Caco-2 (cell line): Measurements from ENCODE around the gene CLEC4C. TPM values are rescaled to one million over a fixed set of nuclear protein-coding genes. Genes with fewer than 3 reads are reported as not detected.

ENCODE experiments used
- BruUV-seq: library from RNA; stranded (reverse); fragments of 400-500 nt; replicated peaks from 2 replicates; lab custom pipeline; 2021; lab: Mats Ljungman, UMichigan
- CTCF ChIA-PET: fragments of 300-600 bp; sonication (Branson Sonifier 250); formaldehyde crosslinking; loops from one replicate; lab custom pipeline; 2022; ENCODE audit warnings: antibody characterized with exemption; lab: Charles Lee
- POLR2A ChIA-PET: fragments of 300-600 bp; sonication (Branson Sonifier 250); formaldehyde crosslinking; loops from one replicate; lab custom pipeline; 2022; ENCODE audit warnings: antibody characterized with exemption; lab: Charles Lee
- DNase-seq, 2 experiments: peaks; one replicate each; pipeline versions ENCODE4 v3.0.0 to v3.0.0-alpha.2; 2020 to 2022
- H3K27me3 ChIP-seq: replicated peaks from 2 replicates; pipeline ENCODE4 v1.6.0; 2011; ENCODE audit warnings: low read length; ENCODE audit not compliant: control insufficient read depth, insufficient read depth
- H3K36me3 ChIP-seq: 2 replicates; pipeline ENCODE4 v1.5.1; 2011; ENCODE audit warnings: low read length; ENCODE audit not compliant: control insufficient read depth, insufficient read depth
- H3K4me1 ChIP-seq: fragments of 250-450 bp; sonication (Bioruptor Pico); 2 replicates; pipeline ENCODE4 v1.5.1; 2020; ENCODE audit warnings: mild to moderate bottlenecking
- H3K4me3 ChIP-seq: 2 replicates; pipeline ENCODE4 v1.5.1; 2011; ENCODE audit warnings: low read depth, mild to moderate bottlenecking, control low read depth, low read length
- H3K9me3 ChIP-seq: fragments of 250-450 bp; sonication (Bioruptor Pico); 2 replicates; pipeline ENCODE4 v1.5.1; 2020; ENCODE audit warnings: mild to moderate bottlenecking, moderate library complexity
- H3K27ac Mint-ChIP-seq: one replicate; pipeline ENCODE4 v1.8.0; 2022; ENCODE audit warnings: mixed read lengths; ENCODE audit not compliant: unreplicated experiment
- H3K27me3 Mint-ChIP-seq: one replicate; pipeline ENCODE4 v1.8.0; 2022; ENCODE audit warnings: mixed read lengths; ENCODE audit not compliant: insufficient read depth, unreplicated experiment
- H3K36me3 Mint-ChIP-seq: one replicate; pipeline ENCODE4 v1.8.0; 2022; ENCODE audit warnings: mild to moderate bottlenecking, mixed read lengths; ENCODE audit not compliant: insufficient read depth, unreplicated experiment
- H3K4me1 Mint-ChIP-seq: one replicate; pipeline ENCODE4 v1.8.0; 2022; ENCODE audit warnings: low read depth, mixed read lengths; ENCODE audit not compliant: unreplicated experiment
- H3K4me3 Mint-ChIP-seq: one replicate; pipeline ENCODE4 v1.8.0; 2022; ENCODE audit warnings: mild to moderate bottlenecking, moderate library complexity, mixed read lengths; ENCODE audit not compliant: unreplicated experiment
- H3K9me3 Mint-ChIP-seq: one replicate; pipeline ENCODE4 v1.8.0; 2022; ENCODE audit warnings: mixed read lengths; ENCODE audit not compliant: unreplicated experiment
- CTCF ChIP-seq, 2 experiments: fragments of 200-600 bp in 1 of 2; IDR thresholded peaks; 1 replicate in 1 of 2; 2 replicates in 1 of 2; pipeline versions ENCODE4 v1.5.1 to v1.8.0; 2011 to 2022; ENCODE audit warnings: antibody characterized with exemption in 1 of 2, control low read depth in 1 of 2, inconsistent platforms in 1 of 2, low read depth in 1 of 2, low read length in 1 of 2, mild to moderate bottlenecking in 1 of 2, moderate library complexity in 1 of 2; ENCODE audit not compliant: insufficient read depth in 1 of 2, severe bottlenecking in 1 of 2, unreplicated experiment in 1 of 2
- intact Hi-C: fragments of 100-400 bp; cut with micrococcal nuclease; formaldehyde crosslinking; loops from one replicate; pipeline ENCODE4 v1.10.0; 2022; ENCODE audit not compliant: unreplicated experiment
- total RNA-seq: library from RNA; stranded (reverse); gene quantifications from 2 replicates; pipeline ENCODE4 v1.2.3, GENCODE V29; 2022

The CLEC4C gene
- total RNA-seq, 1 experiment from 2014 or later = not detected

DNA sequence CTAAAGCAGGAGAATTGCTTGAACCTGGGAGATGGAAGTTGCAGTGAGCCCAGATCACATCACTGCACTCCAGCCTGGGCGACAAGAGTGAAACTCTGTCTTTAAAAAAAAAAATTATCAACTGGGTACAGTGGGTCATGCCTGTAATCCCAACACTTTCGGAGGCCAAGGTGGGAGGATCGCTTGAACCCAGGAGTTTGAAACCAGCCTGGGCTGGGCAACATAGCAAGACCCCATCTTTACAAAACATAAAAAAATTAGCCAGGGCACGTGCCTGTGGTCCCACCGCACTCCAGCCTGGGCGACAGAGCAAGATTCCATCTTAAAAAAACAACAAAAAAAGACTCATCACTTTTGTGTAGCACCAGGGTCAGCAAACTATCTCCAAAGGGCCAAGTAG is 34.9 kb upstream of the CLEC4C start:
- Mint-ChIP-seq H3K27ac (no peak overlapping the region), H3K27me3 (no peaks in the 10 kb centered on the region), H3K36me3 (no peaks in the 10 kb centered on the region), H3K4me1 (peaks cover 7% of the 10 kb centered on the region), H3K4me3 (no peak overlapping the region), H3K9me3 (no peaks in the 10 kb centered on the region)
- H3K9me3 ChIP-seq = no peaks in the 10 kb centered on the region
- H3K36me3 ChIP-seq = no peaks in the 10 kb centered on the region
- POLR2A ChIA-PET = no interaction called here
- no peak for DNase-seq
- no peak overlapping the region for H3K4me3 ChIP-seq
- CTCF ChIA-PET = no interaction called here
- H3K27me3 ChIP-seq = no peaks in the 10 kb centered on the region
- intact Hi-C loops = no loop called here
- no TSS peak for BruUV-seq
- no peak for TF ChIP-seq CTCF (IDR thresholded peaks at IDR 0.05; ENCODE audit: insufficient read depth in 1 of 2, low read depth in 1 of 2, low read length in 1 of 2, severe bottlenecking in 1 of 2, unreplicated experiment in 1 of 2)
- H3K4me1 ChIP-seq = peaks cover 6% of the 10 kb centered on the region; the same call in 1 of the 2 replicates

DNA sequence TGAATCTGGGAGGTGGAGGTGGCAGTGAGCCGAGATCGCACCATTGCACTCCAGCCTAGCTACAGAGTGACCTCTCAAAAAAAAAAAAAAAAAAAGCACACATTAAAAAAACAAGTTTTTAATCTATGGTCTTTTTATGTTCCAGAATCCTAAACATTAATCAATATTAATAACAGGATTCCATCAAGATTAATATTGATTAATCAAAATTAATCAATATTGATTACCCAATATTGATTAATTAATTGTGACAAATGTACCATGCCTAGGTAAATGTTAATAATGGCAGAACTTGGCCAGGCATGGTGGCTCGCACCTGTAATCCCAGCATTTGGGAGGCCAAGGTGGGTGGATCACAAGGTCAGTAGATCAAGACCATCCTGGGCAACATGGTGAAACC is 34.1 kb upstream of the CLEC4C start:
- BruUV-seq = no TSS peak
- H3K27me3 Mint-ChIP-seq = no peaks in the 10 kb centered on the region

GRCh38 chr12:7769999-7770398 is 22.8 kb upstream of the CLEC4C start:
- H3K4me3 Mint-ChIP-seq = no peak overlapping the region
- DNase-seq = no peak
- H3K9me3 Mint-ChIP-seq = no peaks in the 10 kb centered on the region
- H3K36me3 ChIP-seq = no peaks in the 10 kb centered on the region
- no peaks in the 10 kb centered on the region for H3K27me3 Mint-ChIP-seq
- H3K36me3 Mint-ChIP-seq = no peaks in the 10 kb centered on the region
- H3K4me3 ChIP-seq = no peak overlapping the region
- intact Hi-C loops = no loop called here
- ChIA-PET CTCF (no interaction called here), POLR2A (interaction anchor here (0.7 kb wide), 1 partner anchor 1394 kb away, joined by 3 read pairs; no protein-coding TSS in a partner anchor)
- H3K9me3 ChIP-seq = no peaks in the 10 kb centered on the region
- BruUV-seq = no TSS peak
- no peaks in the 10 kb centered on the region for H3K27me3 ChIP-seq
- no peak overlapping the region for H3K27ac Mint-ChIP-seq
- H3K4me1 Mint-ChIP-seq = peaks cover 6% of the 10 kb centered on the region
- no peak for TF ChIP-seq CTCF (IDR thresholded peaks at IDR 0.05; ENCODE audit: insufficient read depth in 1 of 2, low read depth in 1 of 2, low read length in 1 of 2, severe bottlenecking in 1 of 2, unreplicated experiment in 1 of 2)
- no peaks in the 10 kb centered on the region for H3K4me1 ChIP-seq

More for the DNA sequence above, 34.1 kb upstream of the CLEC4C start:
- no peaks in the 10 kb centered on the region for H3K27me3 ChIP-seq
- no peak overlapping the region for H3K4me3 ChIP-seq
- H3K9me3 ChIP-seq = no peaks in the 10 kb centered on the region
- no peak for TF ChIP-seq CTCF (IDR thresholded peaks at IDR 0.05; ENCODE audit: insufficient read depth in 1 of 2, low read depth in 1 of 2, low read length in 1 of 2, severe bottlenecking in 1 of 2, unreplicated experiment in 1 of 2)
- no peaks in the 10 kb centered on the region for H3K36me3 Mint-ChIP-seq
- H3K27ac Mint-ChIP-seq = no peak overlapping the region
- ChIA-PET CTCF (no interaction called here), POLR2A (no interaction called here)
- peaks cover 7% of the 10 kb centered on the region for H3K4me1 Mint-ChIP-seq
- H3K4me3 Mint-ChIP-seq = no peak overlapping the region
- no peaks in the 10 kb centered on the region for H3K36me3 ChIP-seq
- intact Hi-C loops = no loop called here
- DNase-seq = no peak
- H3K9me3 Mint-ChIP-seq = no peaks in the 10 kb centered on the region
- H3K4me1 ChIP-seq = peaks cover 6% of the 10 kb centered on the region; the same call in 1 of the 2 replicates
